HTR-8/SVneo (cell line): ENCODE measurements around the gene ATXN7.

Source experiments
- DNase-seq: peaks from one replicate; pipeline ENCODE4 v3.0.0; 2011; ENCODE audit warnings: low spot score, mixed read lengths; ENCODE audit not compliant: insufficient read length
- FAIRE-seq: peaks from 2 replicates; lab custom pipeline; 2011; peaks lifted over from hg19 to GRCh38; lab: Jason Lieb, UNC

The ATXN7 gene

DNA sequence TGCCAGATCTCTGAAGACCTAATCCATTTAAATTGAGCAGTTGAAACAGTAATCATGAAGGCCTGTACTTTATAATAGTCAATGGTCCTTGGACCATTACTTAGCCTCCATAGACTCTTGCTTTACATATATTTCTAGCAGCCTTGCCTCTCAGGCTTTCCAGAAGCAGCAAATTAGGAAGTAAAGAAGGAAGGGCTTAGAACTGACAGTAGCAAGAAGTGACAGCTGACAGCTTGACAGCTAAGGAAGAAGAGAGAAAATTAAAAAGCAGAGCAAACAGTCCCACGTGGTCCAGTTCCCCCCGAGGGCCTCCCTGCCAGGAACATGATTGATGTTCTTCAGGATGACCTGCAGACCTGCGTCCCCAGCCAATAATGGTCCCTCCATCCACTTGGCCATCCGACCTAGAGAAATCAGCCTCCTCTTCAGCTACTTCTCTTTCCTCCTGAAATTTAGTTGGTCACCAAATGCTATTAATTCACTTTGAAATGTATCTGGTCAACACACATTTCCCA, 174.6 kb downstream of the ATXN7 start:
- FAIRE-seq (no peak), DNase-seq (no peak)

DNA sequence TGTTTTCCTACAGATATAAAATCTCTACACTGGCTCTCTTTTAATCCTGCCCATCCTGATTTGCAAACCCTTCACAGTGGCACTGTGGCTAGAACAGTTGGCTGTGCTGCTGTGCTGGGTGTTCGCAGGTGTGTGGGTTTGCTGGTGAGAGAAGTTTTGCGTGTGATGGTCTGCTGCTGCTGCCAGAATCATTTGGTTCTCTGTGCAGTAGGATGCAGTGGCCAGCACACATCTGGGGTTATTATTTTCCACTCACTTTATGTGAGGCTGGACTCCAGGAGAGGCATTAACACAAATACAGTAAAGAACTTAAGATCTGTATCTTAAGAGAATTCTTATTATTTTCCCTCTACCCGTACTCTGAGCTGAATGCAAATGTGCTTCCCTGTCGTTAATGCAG, 175.7 kb downstream of the ATXN7 start:
- no peak for FAIRE-seq
- no peak for DNase-seq

DNA sequence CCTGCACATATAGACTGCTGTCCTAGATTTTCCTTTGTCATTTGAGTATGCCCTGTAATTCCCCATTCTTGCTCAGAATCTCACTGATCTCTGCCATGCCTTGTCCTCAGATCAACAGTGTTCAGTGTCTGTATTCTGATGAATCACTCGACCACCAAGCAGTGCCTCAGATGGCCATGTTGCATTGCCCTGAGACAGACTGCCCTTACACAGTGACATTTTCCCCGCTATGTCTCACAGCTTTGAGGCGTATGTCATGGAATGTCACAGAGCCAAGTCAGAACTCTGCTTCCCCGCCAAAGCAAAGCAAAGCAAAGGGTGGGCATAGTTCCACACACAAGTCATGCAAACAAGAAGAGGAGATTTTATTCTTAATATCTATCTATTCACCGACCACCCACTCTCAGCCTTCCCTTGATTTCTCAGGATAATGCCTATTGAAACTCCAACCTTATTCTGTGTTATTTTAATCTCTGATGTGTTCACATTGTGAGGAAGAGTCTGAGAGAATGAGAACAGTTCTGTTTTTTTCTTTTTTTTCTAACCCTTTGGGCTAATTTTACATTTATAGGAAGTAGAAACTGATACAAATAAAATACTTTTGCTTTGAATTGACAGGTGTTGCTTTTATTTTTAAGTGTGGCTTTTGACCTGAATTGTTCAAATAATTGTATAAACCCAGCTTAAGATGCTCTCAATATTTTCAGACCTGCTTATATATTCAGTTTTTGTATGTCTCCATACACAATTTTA, 176.5 kb downstream of the ATXN7 start:
- FAIRE-seq: no peak
- no peak for DNase-seq

DNA sequence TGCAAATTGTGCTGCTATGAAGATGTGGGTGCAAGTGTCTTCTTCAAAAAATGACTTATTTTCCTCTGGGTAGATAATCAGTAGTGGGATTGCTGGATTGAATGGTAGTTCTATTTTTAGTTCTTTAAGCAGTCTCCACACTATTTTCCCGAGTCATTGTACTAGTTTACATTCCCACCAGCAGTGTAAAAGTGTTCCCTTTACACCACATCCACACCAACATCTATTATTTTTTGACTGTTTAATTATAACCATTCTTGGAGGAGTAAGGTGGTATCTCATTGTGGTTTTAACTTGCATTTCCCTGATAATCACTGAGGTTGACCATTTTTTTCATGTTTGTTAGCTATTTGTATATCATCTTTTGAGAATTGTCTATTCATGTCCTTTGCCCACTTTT, 179.3 kb downstream of the ATXN7 start:
- no peak for DNase-seq
- FAIRE-seq: no peak

DNA sequence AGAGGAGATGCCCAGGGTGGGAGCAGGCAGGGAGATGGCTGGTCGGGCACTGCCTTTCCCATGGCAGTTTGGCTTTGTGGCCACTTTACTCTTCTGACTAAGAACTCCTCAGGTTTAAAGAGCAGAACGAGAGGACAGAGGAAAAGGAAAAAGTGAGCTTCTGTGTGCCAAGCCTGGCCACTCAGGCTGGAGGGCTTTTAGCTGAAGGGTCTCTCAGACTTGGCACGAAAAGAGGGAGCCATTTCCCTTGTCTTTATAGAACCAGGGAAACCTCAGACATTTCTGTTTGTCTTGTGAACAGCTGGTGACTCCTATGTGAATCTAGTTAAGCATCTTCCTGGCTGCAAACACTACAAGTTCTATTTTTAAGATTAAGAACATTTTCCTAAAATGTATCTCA, 182.9 kb downstream of the ATXN7 start:
- FAIRE-seq: no peak

DNA sequence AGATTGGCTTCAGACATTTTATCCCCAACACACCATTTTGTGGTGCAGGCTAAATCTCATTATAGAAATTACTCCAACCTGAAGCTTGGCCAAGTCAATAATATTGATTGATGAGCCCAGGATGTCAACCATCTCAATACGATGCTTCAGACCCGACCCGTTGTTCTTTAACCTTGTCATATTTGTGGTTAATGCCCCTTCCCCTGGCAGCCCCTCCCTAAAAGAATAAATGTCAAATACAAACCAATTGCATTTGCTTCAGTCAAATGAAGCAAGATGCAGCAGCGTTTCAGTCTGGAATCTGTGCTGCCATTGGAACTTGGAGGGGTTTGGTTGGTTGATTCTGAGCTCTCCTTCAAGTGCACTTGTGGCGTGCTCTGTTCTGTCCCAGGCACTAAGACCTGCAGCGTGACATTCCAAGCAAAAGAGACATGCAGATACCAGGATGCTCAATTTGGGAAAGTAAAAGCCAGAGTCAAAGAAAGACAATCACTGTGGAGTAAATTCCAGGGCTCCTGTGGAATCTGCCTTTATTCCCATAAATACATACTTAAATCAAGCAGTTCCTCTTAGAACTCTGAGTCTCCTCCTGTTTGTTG, 183.4 kb downstream of the ATXN7 start:
- FAIRE-seq (no peak), DNase-seq (no peak)

More for the DNA sequence above, 182.9 kb downstream of the ATXN7 start:
- DNase-seq: no peak

DNA sequence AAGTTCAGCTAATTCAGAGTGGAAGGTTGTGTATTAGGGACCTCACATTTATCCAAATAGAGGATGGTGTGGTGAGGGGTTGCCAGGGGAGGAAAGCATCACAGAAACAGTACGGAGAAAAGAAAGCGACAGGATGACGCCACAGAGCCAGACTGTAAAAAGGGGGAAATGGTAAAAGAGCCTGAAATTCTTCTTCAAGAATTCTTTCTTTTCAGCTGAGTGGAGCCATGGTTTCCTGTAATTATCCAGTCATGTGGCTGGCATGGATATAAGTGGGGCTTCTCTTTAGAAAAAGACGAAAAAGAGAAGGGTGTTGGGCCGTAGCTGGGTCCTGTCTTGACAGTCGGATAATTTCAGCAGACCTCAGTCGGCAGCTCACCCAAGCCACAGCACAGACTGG, 184.1 kb downstream of the ATXN7 start:
- DNase-seq: no peak
- no peak for FAIRE-seq

DNA sequence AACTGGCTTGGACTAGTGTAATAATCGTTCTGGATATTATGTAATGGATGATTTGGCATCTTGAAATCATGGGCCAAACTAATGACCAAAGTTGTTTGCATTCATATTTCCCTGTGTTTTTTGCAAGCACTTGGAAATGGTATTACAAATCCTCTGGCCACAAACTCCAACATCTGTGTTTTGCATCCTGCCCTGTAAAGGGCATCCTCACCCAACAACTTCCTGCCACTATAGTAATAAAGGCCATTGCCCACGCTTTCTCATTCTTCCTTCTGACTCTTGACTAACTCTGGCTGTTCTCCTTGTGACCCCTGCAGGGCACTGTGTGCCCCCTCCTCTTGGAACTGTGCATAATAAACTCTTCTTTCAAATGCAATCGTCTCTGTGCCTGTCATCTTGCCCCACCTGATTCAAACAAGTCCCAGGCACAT, 185.0 kb downstream of the ATXN7 start:
- FAIRE-seq: no peak
- no peak for DNase-seq

DNA sequence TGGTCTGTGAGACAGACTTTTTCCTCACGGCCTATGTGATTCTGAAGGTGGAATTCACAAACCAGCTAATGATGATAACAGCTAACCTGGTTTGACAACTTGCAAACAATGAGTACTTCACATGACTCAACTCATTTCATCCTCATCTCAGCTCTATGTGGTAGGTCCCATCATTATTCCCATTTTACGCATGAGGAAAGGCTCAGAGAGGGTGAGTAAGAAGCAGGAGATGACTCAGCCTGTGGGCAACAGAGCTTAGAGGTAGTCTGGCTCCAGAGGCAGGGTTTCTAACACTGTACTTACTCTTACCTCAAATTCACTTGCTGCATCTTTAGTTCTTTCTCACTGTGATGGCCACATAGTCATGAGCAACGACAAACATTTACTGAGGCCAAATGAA, 185.5 kb downstream of the ATXN7 start:
- DNase-seq (no peak), FAIRE-seq (no peak)

DNA sequence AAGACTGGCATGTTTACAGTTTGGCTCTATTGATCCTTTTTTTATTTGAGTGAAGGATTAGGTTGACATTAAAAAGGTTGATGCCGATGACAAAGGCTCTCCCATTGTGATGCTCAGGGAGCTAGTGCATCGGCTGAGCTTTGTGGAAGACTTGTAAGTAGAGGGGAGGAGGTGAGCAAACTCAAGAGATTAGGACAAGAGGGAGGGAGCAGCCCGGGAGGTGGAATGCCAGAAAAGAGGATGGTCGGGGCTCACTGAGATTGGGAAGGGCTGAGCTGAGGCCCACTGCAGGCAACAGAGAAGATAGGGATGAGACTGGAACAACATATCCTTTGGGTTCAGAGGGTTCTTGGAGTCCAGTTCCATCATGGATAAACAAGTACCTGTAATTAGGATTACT, 186.2 kb downstream of the ATXN7 start:
- no peak for DNase-seq
- no peak for FAIRE-seq
